ENCODE measurements around the gene PROZ. TPM values are rescaled to one million over a fixed set of nuclear protein-coding genes. Genes with fewer than 3 reads are reported as not detected.

PROZ gene
- total and polyA plus RNA-seq, 9 of the 15 experiments (the other 6 are each of a cell fraction or from before 2014, with no cell fraction given), result not detected

DNA sequence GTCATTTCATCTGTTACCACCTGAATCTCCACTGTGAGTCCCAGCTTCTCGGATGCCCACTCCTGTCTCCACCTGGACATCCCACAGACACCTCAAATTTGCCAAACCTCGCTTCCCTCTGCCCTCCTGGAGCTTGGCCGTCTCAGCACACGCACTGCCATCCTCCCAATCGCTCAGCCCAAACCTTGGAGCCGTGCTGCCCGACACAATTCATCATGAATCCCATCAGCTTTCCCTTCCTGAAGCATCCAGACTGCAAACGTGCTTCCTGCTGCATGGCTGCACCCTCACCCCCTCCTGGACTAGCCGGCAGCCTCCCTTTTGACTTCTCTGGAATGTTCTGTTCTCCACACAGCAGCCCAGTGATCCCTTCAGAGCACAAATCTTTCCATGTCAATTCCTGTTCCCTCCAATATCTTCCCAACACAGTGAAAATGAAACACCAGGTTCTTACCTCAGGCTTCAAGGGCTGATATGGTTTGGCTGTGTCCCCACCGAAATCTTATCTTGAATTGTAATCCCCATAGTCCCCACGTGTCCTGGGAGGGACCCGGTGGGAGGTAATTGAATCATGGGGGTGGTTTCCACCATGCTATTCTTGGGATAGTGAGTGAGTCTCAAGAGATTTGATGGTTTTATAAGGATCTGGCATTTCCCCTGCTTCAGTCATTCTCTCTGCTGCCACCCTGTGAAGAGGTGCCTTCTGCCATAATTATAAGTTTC lies 1.1 kb upstream of the PROZ start:
- Histone ChIP-seq H4K20me1 (replicated peaks; ENCODE audit: control insufficient read depth, insufficient read depth, low read length) (no peaks in the 10 kb centered on the region), H3K9ac (ENCODE audit: insufficient read depth in 1 of 2, low read depth in 2 of 2, low read length in 2 of 2) (no peak overlapping the region), H3K4me1 (replicated peaks in 1 of 2; ENCODE audit: control insufficient read depth in 2 of 2, insufficient read depth in 2 of 2, low read length in 2 of 2) (peaks cover 19 to 28% of the 10 kb centered on the region in 2 experiments; a peak in 4 of 5 replicates), H2AFZ (ENCODE audit: low read depth, low read length) (peak overlapping the region; percentile 40; the same call in 1 of the 2 replicates), H3K27ac (ENCODE audit: extremely low read depth, low read depth, low read length) (no peak overlapping the region), H3K4me3 (no peak overlapping the region), H3K36me3 (ENCODE audit: control insufficient read depth, insufficient read depth, low read length) (no peaks in the 10 kb centered on the region), H3K9me3 (replicated peaks; ENCODE audit: control insufficient read depth, insufficient read depth, low read depth, low read length) (no peaks in the 10 kb centered on the region; the same call in 1 of the 2 replicates), H3K9me1 (ENCODE audit: control insufficient read depth, insufficient read depth, low read length) (no peaks in the 10 kb centered on the region), H3K27me3 (ENCODE audit: control insufficient read depth in 2 of 2, insufficient read depth in 2 of 2, low read length in 2 of 2) (no peaks in the 10 kb centered on the region), H3K4me2 (ENCODE audit: insufficient read depth, low read length) (no peak overlapping the region), H3K79me2 (ENCODE audit: control insufficient read depth, insufficient read depth, low read length) (no peaks in the 10 kb centered on the region)
- WGBS (ENCODE audit: insufficient coverage, low coverage, missing lambda C conversion rate), result 42% methylated on average over 12 of the region's 12 CpGs
- no peak for FAIRE-seq
- POLR2A ChIA-PET, result no interaction called here
- TF ChIP-seq, protein P1, sequence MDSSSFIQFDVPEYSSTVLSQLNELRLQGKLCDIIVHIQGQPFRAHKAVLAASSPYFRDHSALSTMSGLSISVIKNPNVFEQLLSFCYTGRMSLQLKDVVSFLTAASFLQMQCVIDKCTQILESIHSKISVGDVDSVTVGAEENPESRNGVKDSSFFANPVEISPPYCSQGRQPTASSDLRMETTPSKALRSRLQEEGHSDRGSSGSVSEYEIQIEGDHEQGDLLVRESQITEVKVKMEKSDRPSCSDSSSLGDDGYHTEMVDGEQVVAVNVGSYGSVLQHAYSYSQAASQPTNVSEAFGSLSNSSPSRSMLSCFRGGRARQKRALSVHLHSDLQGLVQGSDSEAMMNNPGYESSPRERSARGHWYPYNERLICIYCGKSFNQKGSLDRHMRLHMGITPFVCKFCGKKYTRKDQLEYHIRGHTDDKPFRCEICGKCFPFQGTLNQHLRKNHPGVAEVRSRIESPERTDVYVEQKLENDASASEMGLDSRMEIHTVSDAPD (CRISPR knock-in tag; IDR thresholded peaks at IDR 0.05), result no peak
- no peak for TF ChIP-seq GABPB1 (CRISPR knock-in tag; IDR thresholded peaks at IDR 0.05)
- no peak for TF ChIP-seq ZC3H4 (CRISPR knock-in tag; IDR thresholded peaks at IDR 0.05; ENCODE audit: borderline replicate concordance)
- no peak for TF ChIP-seq TCF7L2 (IDR thresholded peaks at IDR 0.05; ENCODE audit: low read depth, low read length)
- TF ChIP-seq ZNF766 (CRISPR knock-in tag; conservative IDR thresholded peaks at IDR 0.05), result no peak
- no peak for TF ChIP-seq ZNF41 (CRISPR knock-in tag; conservative IDR thresholded peaks at IDR 0.05)
- 0 out of 2 replicates have a peak, but pooled peaks have one; percentile 18 for TF ChIP-seq RAD51 (IDR thresholded peaks at IDR 0.05; ENCODE audit: borderline replicate concordance, low read depth)
- in situ Hi-C loops (cut with MboI), result no loop called here
- no TSS peak for BruUV-seq (replicated peaks)
- CTCF ChIA-PET (ENCODE audit: low intra/inter-chr PET ratio), result no interaction called here
- ATAC-seq, result no peak
- DNase-seq (ENCODE audit: extremely low read depth in 1 of 4, low spot score in 3 of 4), result peak in 1 of 4 experiments; percentile 11
- intact Hi-C loops (cut with micrococcal nuclease), result no loop called here

All from K562 (cell line).